ENCODE results near the gene MRPS22.
A peak's percentile ranks its signal among the peaks of the same experiment; 100 is the strongest.
"Not testable (repeated sequence)": the region's sequence is repeated elsewhere in the genome, so short reads cannot be mapped to it uniquely, and the experiment has no call there.

The MRPS22 gene

GRCh38 chr3:139312416-139312815 is 31.4 kb upstream of the MRPS22 start:
- no peak for DNase-seq (ENCODE audit: low spot score)

- DNase-seq (ENCODE audit: low spot score), result no peak
These were observed 30.9 kb upstream of the MRPS22 start for GRCh38 chr3:139312959-139313358.

GRCh38 chr3:139313921-139314320 is 29.9 kb upstream of the MRPS22 start:
- no peak for DNase-seq (ENCODE audit: low spot score)

GRCh38 chr3:139317215-139317614 is 26.6 kb upstream of the MRPS22 start:
- no peak for DNase-seq (ENCODE audit: low spot score)

GRCh38 chr3:139317660-139318430 is 26.0 kb upstream of the MRPS22 start:
- no peak for DNase-seq (ENCODE audit: low spot score)

- DNase-seq (ENCODE audit: low spot score), result no peak
These were observed 25.4 kb upstream of the MRPS22 start for GRCh38 chr3:139318431-139318816.

- no peak for DNase-seq (ENCODE audit: low spot score)
These were observed 25.0 kb upstream of the MRPS22 start for GRCh38 chr3:139318826-139319225.

GRCh38 chr3:139319428-139320402 is 24.1 kb upstream of the MRPS22 start:
- no peak for DNase-seq (ENCODE audit: low spot score)

- no peak for DNase-seq (ENCODE audit: low spot score)
These were observed 23.1 kb upstream of the MRPS22 start for GRCh38 chr3:139320551-139321309.

- no peak for DNase-seq (ENCODE audit: low spot score)
These were observed 21.5 kb upstream of the MRPS22 start for GRCh38 chr3:139322346-139322745.

- no peak for DNase-seq (ENCODE audit: low spot score)
These were observed 20.7 kb upstream of the MRPS22 start for GRCh38 chr3:139323146-139323545.

GRCh38 chr3:139324456-139324855 is 19.4 kb upstream of the MRPS22 start:
- DNase-seq (ENCODE audit: low spot score), result no peak

- no peak for DNase-seq (ENCODE audit: low spot score)
These were observed 18.3 kb upstream of the MRPS22 start for GRCh38 chr3:139325551-139325950.

GRCh38 chr3:139326131-139326530 is 17.7 kb upstream of the MRPS22 start:
- no peak for DNase-seq (ENCODE audit: low spot score)

- DNase-seq (ENCODE audit: low spot score), result no peak
These were observed 17.1 kb upstream of the MRPS22 start for GRCh38 chr3:139326707-139327106.

- no peak for DNase-seq (ENCODE audit: low spot score)
These were observed 16.6 kb upstream of the MRPS22 start for GRCh38 chr3:139327231-139327630.

GRCh38 chr3:139327861-139328260 is 16.0 kb upstream of the MRPS22 start:
- DNase-seq (ENCODE audit: low spot score), result no peak

- DNase-seq (ENCODE audit: low spot score), result no peak
These were observed 15.5 kb upstream of the MRPS22 start for GRCh38 chr3:139328356-139328755.

GRCh38 chr3:139329364-139329850 is 14.4 kb upstream of the MRPS22 start:
- DNase-seq (ENCODE audit: low spot score), result peak; percentile 82

GRCh38 chr3:139332092-139332491 is 11.7 kb upstream of the MRPS22 start:
- DNase-seq (ENCODE audit: low spot score), result no peak

- not testable (repeated sequence) for DNase-seq (ENCODE audit: low spot score)
These were observed 9.1 kb upstream of the MRPS22 start for GRCh38 chr3:139334675-139335074.

GRCh38 chr3:139338405-139338804 is 5.4 kb upstream of the MRPS22 start:
- DNase-seq (ENCODE audit: low spot score), result no peak
